PC-9 (cell line): Measurements from ENCODE around the gene SPINK8.

Experiments
- EZH2 ChIP-seq: fragments of 200-600 bp; sonication (generic); IDR thresholded peaks from 2 replicates; pipeline ENCODE4 v1.8.0; 2017; ENCODE audit warnings: antibody characterized with exemption, low read depth
- TF ChIP-seq, protein P1 (sequence below): fragments of 200-600 bp; sonication (generic); conservative IDR thresholded peaks from 2 replicates; pipeline ENCODE4 v1.6.1; 2017; ENCODE audit warnings: mixed run types, antibody characterized with exemption, mild to moderate bottlenecking, moderate library complexity

- TF ChIP-seq, protein P1, sequence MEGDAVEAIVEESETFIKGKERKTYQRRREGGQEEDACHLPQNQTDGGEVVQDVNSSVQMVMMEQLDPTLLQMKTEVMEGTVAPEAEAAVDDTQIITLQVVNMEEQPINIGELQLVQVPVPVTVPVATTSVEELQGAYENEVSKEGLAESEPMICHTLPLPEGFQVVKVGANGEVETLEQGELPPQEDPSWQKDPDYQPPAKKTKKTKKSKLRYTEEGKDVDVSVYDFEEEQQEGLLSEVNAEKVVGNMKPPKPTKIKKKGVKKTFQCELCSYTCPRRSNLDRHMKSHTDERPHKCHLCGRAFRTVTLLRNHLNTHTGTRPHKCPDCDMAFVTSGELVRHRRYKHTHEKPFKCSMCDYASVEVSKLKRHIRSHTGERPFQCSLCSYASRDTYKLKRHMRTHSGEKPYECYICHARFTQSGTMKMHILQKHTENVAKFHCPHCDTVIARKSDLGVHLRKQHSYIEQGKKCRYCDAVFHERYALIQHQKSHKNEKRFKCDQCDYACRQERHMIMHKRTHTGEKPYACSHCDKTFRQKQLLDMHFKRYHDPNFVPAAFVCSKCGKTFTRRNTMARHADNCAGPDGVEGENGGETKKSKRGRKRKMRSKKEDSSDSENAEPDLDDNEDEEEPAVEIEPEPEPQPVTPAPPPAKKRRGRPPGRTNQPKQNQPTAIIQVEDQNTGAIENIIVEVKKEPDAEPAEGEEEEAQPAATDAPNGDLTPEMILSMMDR: no peak
- no peak for TF ChIP-seq EZH2
Observed at GRCh38 chr3:48268936-48269561, 64.4 kb downstream of the SPINK8 start.
